Hepatic stellate cell (primary cell): ENCODE results near the gene HPCAL1.

Experiments used
- DNase-seq: peaks from one replicate; pipeline ENCODE4 v3.0.0; 2011; ENCODE audit warnings: low spot score

The HPCAL1 gene

DNA sequence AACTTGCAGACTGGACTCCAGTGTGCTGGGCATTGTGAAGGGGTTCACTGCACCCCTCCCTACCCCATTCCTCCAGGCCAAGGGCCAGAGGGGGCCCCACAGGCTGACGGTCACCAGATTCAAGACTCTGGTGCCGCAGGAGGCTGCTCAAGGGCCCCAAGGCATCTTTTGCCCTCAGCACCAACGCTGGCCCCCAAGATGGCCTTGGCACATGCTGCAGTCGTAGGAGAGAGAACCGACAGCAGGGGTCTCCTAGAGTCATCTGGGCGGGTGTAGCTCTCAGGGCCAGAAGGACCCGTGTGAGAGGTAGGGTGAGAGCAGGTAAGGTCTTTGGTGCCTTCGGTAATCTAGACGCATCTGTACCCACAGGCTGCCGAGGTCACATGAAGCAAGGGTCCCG is 164.1 kb downstream of the HPCAL1 start:
- no peak for DNase-seq

- DNase-seq = no peak
Measured at GRCh38 chr2:10467401-10467800, 164.7 kb downstream of the HPCAL1 start.

DNA sequence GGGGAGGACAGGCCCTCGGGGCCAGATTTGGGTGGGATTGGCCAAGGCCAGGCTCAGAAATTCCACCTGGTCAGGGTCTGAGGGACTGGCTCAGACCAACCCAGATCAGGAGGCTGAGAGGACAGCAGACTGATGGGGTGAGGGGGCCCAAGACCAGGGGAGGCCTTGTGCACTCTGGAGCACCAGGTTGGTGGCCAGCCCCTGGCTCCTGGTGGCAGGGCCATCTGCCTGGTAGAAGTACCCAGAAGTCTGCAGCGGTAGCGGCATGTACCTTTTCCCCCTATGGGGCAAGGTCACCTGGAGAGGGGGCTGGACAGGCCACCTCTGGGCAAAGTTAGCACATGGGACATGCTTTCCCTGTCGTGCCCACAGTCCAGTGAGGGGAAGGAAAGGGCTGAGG is 166.6 kb downstream of the HPCAL1 start:
- no peak for DNase-seq

GRCh38 chr2:10469955-10470608 is 167.4 kb downstream of the HPCAL1 start:
- no peak for DNase-seq

DNA sequence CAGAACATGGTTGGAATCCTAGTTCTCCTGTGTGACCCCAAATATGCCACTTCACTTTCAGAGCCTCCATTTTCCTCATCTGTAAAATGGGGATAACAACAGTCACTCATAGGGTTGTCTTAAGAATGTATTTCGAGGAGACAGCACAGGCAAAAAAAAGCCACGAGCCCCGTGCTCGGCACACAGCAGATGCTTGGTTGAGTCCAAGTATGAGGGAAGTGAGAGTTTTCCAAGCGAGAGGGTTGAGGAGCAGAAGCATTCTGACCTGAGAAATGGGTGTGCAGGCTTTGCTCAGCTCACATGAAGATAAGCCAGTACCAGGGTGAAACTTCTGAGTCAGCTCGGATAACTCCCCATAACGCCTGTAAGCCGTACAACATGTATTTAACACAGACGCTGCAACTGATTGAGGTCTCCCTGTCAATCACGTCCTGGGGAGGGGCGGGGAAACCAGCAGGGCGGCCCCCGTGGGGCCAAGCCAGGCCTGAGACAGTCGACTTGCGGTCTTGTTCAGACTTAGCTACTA is 168.4 kb downstream of the HPCAL1 start:
- no peak for DNase-seq

GRCh38 chr2:10471955-10472354 is 169.3 kb downstream of the HPCAL1 start:
- no peak for DNase-seq

GRCh38 chr2:10473121-10473756 is 170.5 kb downstream of the HPCAL1 start:
- DNase-seq = no peak

DNA sequence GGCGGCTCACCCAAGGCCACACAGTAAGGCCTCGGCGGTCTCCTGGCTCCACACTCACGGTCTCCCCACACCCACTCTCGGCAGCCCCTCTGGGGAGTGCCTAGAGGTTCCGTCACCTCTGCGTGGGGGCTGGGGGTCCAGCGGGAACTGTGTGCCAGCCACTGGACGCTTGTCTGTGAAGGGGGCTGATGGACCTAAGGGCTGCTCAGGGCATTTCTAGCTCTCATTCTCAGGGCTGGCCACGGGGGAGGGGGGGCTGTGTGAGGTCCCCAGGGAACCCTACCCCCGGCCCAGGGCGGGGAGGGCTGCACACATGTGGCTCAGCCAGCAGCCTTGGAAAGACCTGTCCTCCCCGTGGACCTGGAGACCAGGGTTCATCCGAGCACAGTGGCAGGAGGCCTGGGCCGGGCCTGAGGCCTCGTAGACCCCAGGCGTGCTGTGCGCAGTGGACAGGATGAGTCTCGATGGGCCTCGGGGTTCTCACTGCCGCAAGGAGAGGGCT is 172.6 kb downstream of the HPCAL1 start:
- DNase-seq = no peak

- no peak for DNase-seq
Measured at GRCh38 chr2:10475811-10476660, 173.3 kb downstream of the HPCAL1 start.

- DNase-seq = no peak
Measured at GRCh38 chr2:10476723-10477442, 174.2 kb downstream of the HPCAL1 start.
